ENCODE measurements around the gene KRTAP10-11.

GRCh38 chr21:44653123-44653522, 6.9 kb downstream of the KRTAP10-11 start:
- TF ChIP-seq, protein P1, sequence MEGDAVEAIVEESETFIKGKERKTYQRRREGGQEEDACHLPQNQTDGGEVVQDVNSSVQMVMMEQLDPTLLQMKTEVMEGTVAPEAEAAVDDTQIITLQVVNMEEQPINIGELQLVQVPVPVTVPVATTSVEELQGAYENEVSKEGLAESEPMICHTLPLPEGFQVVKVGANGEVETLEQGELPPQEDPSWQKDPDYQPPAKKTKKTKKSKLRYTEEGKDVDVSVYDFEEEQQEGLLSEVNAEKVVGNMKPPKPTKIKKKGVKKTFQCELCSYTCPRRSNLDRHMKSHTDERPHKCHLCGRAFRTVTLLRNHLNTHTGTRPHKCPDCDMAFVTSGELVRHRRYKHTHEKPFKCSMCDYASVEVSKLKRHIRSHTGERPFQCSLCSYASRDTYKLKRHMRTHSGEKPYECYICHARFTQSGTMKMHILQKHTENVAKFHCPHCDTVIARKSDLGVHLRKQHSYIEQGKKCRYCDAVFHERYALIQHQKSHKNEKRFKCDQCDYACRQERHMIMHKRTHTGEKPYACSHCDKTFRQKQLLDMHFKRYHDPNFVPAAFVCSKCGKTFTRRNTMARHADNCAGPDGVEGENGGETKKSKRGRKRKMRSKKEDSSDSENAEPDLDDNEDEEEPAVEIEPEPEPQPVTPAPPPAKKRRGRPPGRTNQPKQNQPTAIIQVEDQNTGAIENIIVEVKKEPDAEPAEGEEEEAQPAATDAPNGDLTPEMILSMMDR (IDR thresholded peaks at IDR 0.05) = no peak
- TF ChIP-seq POLR2A (IDR thresholded peaks at IDR 0.05) = no peak

Data from tibial nerve (tissue), 3 donors.